SK-N-SH treated with all-trans-retinoic acid at 6 μM for 48 hours (cell line): ENCODE measurements around the gene UNC93B1.

Source experiments
- ATAC-seq: fragments of 200-7000 bp; cut with Tn5 transposase; 3 replicates; pipeline ENCODE4 v1.9.1; 2020; ENCODE audit warnings: mild to moderate bottlenecking, moderate library complexity
- ARNTL ChIP-seq: fragments of 450-650 bp; formaldehyde crosslinking; IDR thresholded peaks from 2 replicates; pipeline ENCODE4 v1.5.0; 2020; ENCODE audit warnings: low read depth, mild to moderate bottlenecking, moderate library complexity, borderline replicate concordance
- BACH2 ChIP-seq: fragments of 250-450 bp; sonication (Bioruptor Pico); IDR thresholded peaks from 2 replicates; pipeline ENCODE4 v1.9.0; 2021; ENCODE audit warnings: mild to moderate bottlenecking, borderline replicate concordance
- CREB5 ChIP-seq: fragments of 250-450 bp; sonication (Bioruptor Pico); IDR thresholded peaks from 2 replicates; pipeline ENCODE4 v1.5.1; 2020; ENCODE audit warnings: low read depth, mild to moderate bottlenecking, moderate library complexity
- CSDC2 ChIP-seq: fragments of 250-450 bp; sonication (Bioruptor Pico); IDR thresholded peaks from 2 replicates; pipeline ENCODE4 v1.5.0; 2020; ENCODE audit warnings: mild to moderate bottlenecking, moderate library complexity
- ESRRG ChIP-seq: fragments of 250-450 bp; sonication (Bioruptor Pico); IDR thresholded peaks from 2 replicates; pipeline ENCODE4 v1.6.1; 2021; ENCODE audit warnings: mild to moderate bottlenecking
- GLIS3 ChIP-seq: fragments of 250-450 bp; sonication (Bioruptor Pico); IDR thresholded peaks from 2 replicates; pipeline ENCODE4 v1.5.0; 2020; ENCODE audit warnings: mild to moderate bottlenecking, moderate library complexity
- OSR1 ChIP-seq: fragments of 250-450 bp; sonication (Bioruptor Pico); IDR thresholded peaks from 2 replicates; pipeline ENCODE4 v1.8.0; 2022; ENCODE audit warnings: moderate library complexity, mild to moderate bottlenecking, inconsistent platforms
- PATZ1 ChIP-seq: fragments of 250-450 bp; sonication (Bioruptor Pico); IDR thresholded peaks from 2 replicates; pipeline ENCODE4 v1.8.0; 2020; ENCODE audit warnings: mild to moderate bottlenecking, moderate library complexity, borderline replicate concordance
- POU6F1 ChIP-seq: fragments of 250-450 bp; sonication (Bioruptor Pico); IDR thresholded peaks from 2 replicates; pipeline ENCODE4 v1.8.0; 2021; ENCODE audit warnings: low read depth, mild to moderate bottlenecking, moderate library complexity, borderline replicate concordance
- PPARA ChIP-seq: fragments of 250-450 bp; sonication (Bioruptor Pico); IDR thresholded peaks from 2 replicates; pipeline ENCODE4 v1.5.0; 2020; ENCODE audit warnings: mild to moderate bottlenecking, borderline replicate concordance
- RARB ChIP-seq: fragments of 250-450 bp; sonication (Bioruptor Pico); IDR thresholded peaks from 2 replicates; pipeline ENCODE4 v1.8.0; 2021; ENCODE audit warnings: mild to moderate bottlenecking, moderate library complexity
- SNAI2 ChIP-seq: fragments of 250-450 bp; sonication (Bioruptor Pico); IDR thresholded peaks from 2 replicates; pipeline ENCODE4 v1.5.0; 2020; ENCODE audit warnings: mild to moderate bottlenecking, moderate library complexity
- TCF4 ChIP-seq: fragments of 250-450 bp; sonication (Bioruptor Pico); IDR thresholded peaks from 2 replicates; pipeline ENCODE4 v1.8.0; 2021; ENCODE audit warnings: mild to moderate bottlenecking, moderate library complexity, borderline replicate concordance
- TOX ChIP-seq: fragments of 250-450 bp; sonication (Bioruptor Pico); IDR thresholded peaks from 2 replicates; pipeline ENCODE4 v1.8.0; 2021; ENCODE audit warnings: mild to moderate bottlenecking, moderate library complexity, borderline replicate concordance
- TSHZ2 ChIP-seq: fragments of 250-450 bp; sonication (Bioruptor Pico); IDR thresholded peaks from 2 replicates; pipeline ENCODE4 v1.5.0; 2020; ENCODE audit warnings: mild to moderate bottlenecking, moderate library complexity
- ZC3H10 ChIP-seq: fragments of 250-450 bp; sonication (Bioruptor Pico); IDR thresholded peaks from 2 replicates; pipeline ENCODE4 v1.5.1; 2021; ENCODE audit warnings: mild to moderate bottlenecking, moderate library complexity
- ZFP3 ChIP-seq: fragments of 250-450 bp; sonication (Bioruptor Pico); IDR thresholded peaks from 2 replicates; pipeline ENCODE4 v1.5.0; 2020; ENCODE audit warnings: mild to moderate bottlenecking, moderate library complexity
- ZFP30 ChIP-seq: fragments of 450-650 bp; formaldehyde crosslinking; IDR thresholded peaks from 2 replicates; pipeline ENCODE4 v1.5.0; 2022; ENCODE audit warnings: mild to moderate bottlenecking, moderate library complexity
- ZNF70 ChIP-seq: fragments of 450-650 bp; formaldehyde crosslinking; IDR thresholded peaks from 2 replicates; pipeline ENCODE4 v1.5.0; 2020; ENCODE audit warnings: mild to moderate bottlenecking, moderate library complexity
- ZNF8 ChIP-seq: fragments of 450-650 bp; formaldehyde crosslinking; IDR thresholded peaks from 2 replicates; pipeline ENCODE4 v1.5.0; 2020; ENCODE audit warnings: mild to moderate bottlenecking, moderate library complexity

Gene UNC93B1

GRCh38 chr11:68019486-68019885 is 15.6 kb upstream of the UNC93B1 start (continued):
- TF ChIP-seq TCF4 (CRISPR knock-in tag) (no peak), ZFP3 (CRISPR knock-in tag) (no peak), RARB (no peak), BACH2 (CRISPR knock-in tag) (no peak), ZFP30 (CRISPR knock-in tag) (no peak), GLIS3 (CRISPR knock-in tag) (no peak), TOX (CRISPR knock-in tag) (no peak), CREB5 (CRISPR knock-in tag) (no peak)

- ATAC-seq, result no peak
- TF ChIP-seq ZNF70 (CRISPR knock-in tag) (no peak), ZNF8 (no peak), TCF4 (CRISPR knock-in tag) (no peak), TOX (CRISPR knock-in tag) (no peak), POU6F1 (CRISPR knock-in tag) (no peak), RARB (no peak), ZFP30 (CRISPR knock-in tag) (no peak), ESRRG (CRISPR knock-in tag) (no peak), GLIS3 (CRISPR knock-in tag) (no peak), ZC3H10 (no peak), CSDC2 (no peak), TSHZ2 (CRISPR knock-in tag) (no peak)
Measured at GRCh38 chr11:68018730-68019190, 14.9 kb upstream of the UNC93B1 start.

- no peak for ATAC-seq
- TF ChIP-seq ZFP3 (CRISPR knock-in tag) (no peak), TOX (CRISPR knock-in tag) (no peak), ZNF8 (no peak), TCF4 (CRISPR knock-in tag) (no peak), SNAI2 (CRISPR knock-in tag) (no peak), OSR1 (CRISPR knock-in tag) (no peak), BACH2 (CRISPR knock-in tag) (no peak)
Measured at GRCh38 chr11:68017980-68018729, 14.3 kb upstream of the UNC93B1 start.

- ATAC-seq, result no peak
- TF ChIP-seq ZFP30 (CRISPR knock-in tag) (no peak), ZFP3 (CRISPR knock-in tag) (no peak), ARNTL (no peak), OSR1 (CRISPR knock-in tag) (no peak), TOX (CRISPR knock-in tag) (no peak), POU6F1 (CRISPR knock-in tag) (no peak), ZNF70 (CRISPR knock-in tag) (no peak), PPARA (CRISPR knock-in tag) (no peak), PATZ1 (no peak), BACH2 (CRISPR knock-in tag) (no peak)
Measured at GRCh38 chr11:68016904-68017817, 13.3 kb upstream of the UNC93B1 start.
